GM12878 (cell line): Measurements from ENCODE around the gene AKAP8. TPM values are rescaled to one million over a fixed set of nuclear protein-coding genes. Genes with fewer than 3 reads are reported as not detected.

Experiments
- ATAC-seq: fragments of 200-7000 bp; cut with Tn5 transposase; 3 replicates; pipeline ENCODE4 v1.9.1; 2020; ENCODE audit warnings: mild to moderate bottlenecking, moderate library complexity
- BruUV-seq: library from RNA; stranded (reverse); fragments of 400-500 nt; replicated peaks from 2 replicates; lab custom pipeline; 2021; lab: Mats Ljungman, UMichigan
- CTCF ChIA-PET: fragments of 300-600 bp; sonication (Branson Sonifier 250); formaldehyde crosslinking; extraction: SDS; loops from one replicate; lab custom pipeline; 2021; ENCODE audit warnings: inconsistent platforms; lab: Yijun Ruan, JAX
- POLR2A ChIA-PET: fragments of 350-600 bp; formaldehyde crosslinking; extraction: SDS; loops from one replicate; lab custom pipeline; 2021; ENCODE audit warnings: inconsistent platforms; lab: Charles Lee
- RAD21 ChIA-PET: fragments of 300-600 bp; sonication (Branson Sonifier 250); formaldehyde crosslinking; loops from one replicate; lab custom pipeline; 2023; ENCODE audit warnings: antibody characterized with exemption; ENCODE audit not compliant: unreplicated experiment; lab: Charles Lee
- SMC1A ChIA-PET: fragments of 300-600 bp; sonication (Branson Sonifier 250); formaldehyde crosslinking; loops from one replicate; lab custom pipeline; 2023; ENCODE audit not compliant: unreplicated experiment, uncharacterized antibody; lab: Charles Lee
- DNase-seq: peaks from one replicate; pipeline ENCODE4 v3.0.0-alpha.2; 2011; ENCODE audit warnings: low read depth, low spot score
- FAIRE-seq: peaks from 3 replicates; lab custom pipeline; 2011; peaks lifted over from hg19 to GRCh38; lab: Jason Lieb, UNC
- H2AFZ ChIP-seq: 2 replicates; pipeline ENCODE4 v1.6.0; 2011; ENCODE audit warnings: low read depth, low read length, control low read depth; ENCODE audit not compliant: control insufficient read depth
- H3K27ac ChIP-seq: 2 replicates; pipeline ENCODE4 v1.5.1; 2011; ENCODE audit warnings: control low read depth; ENCODE audit not compliant: control insufficient read depth, insufficient read depth
- H3K27me3 ChIP-seq, 2 experiments: replicated peaks in 1 of 2; 2 replicates each; pipeline versions ENCODE4 v1.6.0 to v1.6.1; 2011; ENCODE audit warnings: low read length in 1 of 2; ENCODE audit not compliant: control insufficient read depth in 2 of 2, insufficient read depth in 2 of 2
- H3K36me3 ChIP-seq, 2 experiments: 2 replicates each; pipeline ENCODE4 v1.5.1; 2011; ENCODE audit warnings: low read length in 1 of 2; ENCODE audit not compliant: control insufficient read depth in 2 of 2, insufficient read depth in 2 of 2
- H3K4me1 ChIP-seq: 2 replicates; pipeline ENCODE4 v1.6.1; 2011; ENCODE audit warnings: mild to moderate bottlenecking, low read length, moderate library complexity, mixed read lengths; ENCODE audit not compliant: control insufficient read depth, insufficient read depth
- H3K4me2 ChIP-seq: 2 replicates; pipeline ENCODE4 v1.6.0; 2011; ENCODE audit warnings: control low read depth; ENCODE audit not compliant: control insufficient read depth, insufficient read depth
- H3K4me3 ChIP-seq: fragments of 200-600 bp; sonication (generic); 2 replicates; pipeline ENCODE4 v1.5.1; 2016
- H3K79me2 ChIP-seq: 2 replicates; pipeline ENCODE4 v1.6.0; 2011; ENCODE audit warnings: low read length; ENCODE audit not compliant: control insufficient read depth, insufficient read depth
- H3K9ac ChIP-seq: 2 replicates; pipeline ENCODE4 v1.8.0; 2011; ENCODE audit warnings: low read length, control low read depth, mixed read lengths; ENCODE audit not compliant: control insufficient read depth, insufficient read depth
- H3K9me3 ChIP-seq: replicated peaks from 3 replicates; pipeline ENCODE4 v1.5.1; 2011; ENCODE audit warnings: mild to moderate bottlenecking, low read length; ENCODE audit not compliant: control insufficient read depth, insufficient read depth
- H4K20me1 ChIP-seq: 2 replicates; pipeline ENCODE4 v1.6.0; 2011; ENCODE audit not compliant: control insufficient read depth, insufficient read depth
- BRCA1 ChIP-seq: IDR thresholded peaks from 2 replicates; pipeline ENCODE4 v1.6.1; 2011; ENCODE audit warnings: low read depth, low read length, improper control_type of control experiment
- CEBPB ChIP-seq, 2 experiments: fragments of 150-350 bp in 1 of 2; IDR thresholded peaks; 2 replicates each; pipeline ENCODE4 v1.6.1; 2012 to 2014; ENCODE audit warnings: low read depth in 2 of 2, low read length in 2 of 2, borderline replicate concordance in 1 of 2, inconsistent platforms in 1 of 2
- ETV6 ChIP-seq, 2 experiments: fragments of 450-650 bp in 1 of 2; IDR thresholded peaks in 1 of 2; conservative IDR thresholded peaks in 1 of 2; 2 replicates each; pipeline ENCODE4 v1.6.1; 2014; ENCODE audit warnings: antibody characterized with exemption in 1 of 2, borderline replicate concordance in 1 of 2, low read depth in 1 of 2, mild to moderate bottlenecking in 1 of 2, moderate library complexity in 1 of 2
- HDAC2 ChIP-seq: fragments of 200-600 bp; sonication (generic); IDR thresholded peaks from 2 replicates; pipeline ENCODE4 v1.6.1; 2017
- KLF5 ChIP-seq: fragments of 450-650 bp; IDR thresholded peaks from 2 replicates; pipeline ENCODE4 v1.6.1; 2014; ENCODE audit warnings: mild to moderate bottlenecking; ENCODE audit not compliant: partially characterized antibody
- MTA3 ChIP-seq: IDR thresholded peaks from 2 replicates; pipeline ENCODE4 v1.6.1; 2012; ENCODE audit warnings: low read length, inconsistent platforms, borderline replicate concordance
- NFIC ChIP-seq: IDR thresholded peaks from 2 replicates; pipeline ENCODE4 v1.6.1; 2012; ENCODE audit warnings: low read depth, mild to moderate bottlenecking, inconsistent platforms, low read length, moderate library complexity
- NFXL1 ChIP-seq: fragments of 450-650 bp; IDR thresholded peaks from 2 replicates; pipeline ENCODE4 v1.6.1; 2017; ENCODE audit warnings: antibody characterized with exemption, mild to moderate bottlenecking, borderline replicate concordance
- PBX3 ChIP-seq: IDR thresholded peaks from 2 replicates; pipeline ENCODE4 v1.6.1; 2011; ENCODE audit warnings: mild to moderate bottlenecking, low read depth, low read length, moderate library complexity; ENCODE audit not compliant: insufficient replicate concordance
- RAD21 ChIP-seq: IDR thresholded peaks from 2 replicates; pipeline ENCODE4 v1.6.1; 2011; ENCODE audit warnings: mild to moderate bottlenecking, low read depth, low read length, moderate library complexity; ENCODE audit not compliant: insufficient read depth
- RCOR1 ChIP-seq: conservative IDR thresholded peaks from 2 replicates; pipeline ENCODE4 v1.6.1; 2012; ENCODE audit warnings: low read depth, low read length, improper control_type of control experiment
- RUNX3 ChIP-seq: IDR thresholded peaks from 2 replicates; pipeline ENCODE4 v1.6.1; 2012; ENCODE audit warnings: low read length, inconsistent platforms
- SKIL ChIP-seq: fragments of 450-650 bp; IDR thresholded peaks from 2 replicates; pipeline ENCODE4 v1.6.1; 2017; ENCODE audit warnings: mild to moderate bottlenecking, low read depth, inconsistent platforms; ENCODE audit not compliant: poor library complexity, severe bottlenecking
- SP1 ChIP-seq: IDR thresholded peaks from one replicate; pipeline ENCODE4 v1.6.1; 2011; ENCODE audit warnings: low read depth, low read length
- SREBF1 ChIP-seq: IDR thresholded peaks from 2 replicates; pipeline ENCODE4 v1.6.1; 2012; ENCODE audit warnings: mild to moderate bottlenecking, low read length
- STAT1 ChIP-seq: fragments of 450-650 bp; conservative IDR thresholded peaks from 2 replicates; pipeline ENCODE4 v1.6.1; 2014; ENCODE audit warnings: antibody characterized with exemption, mild to moderate bottlenecking
- TARDBP ChIP-seq: IDR thresholded peaks from 2 replicates; pipeline ENCODE4 v1.6.1; 2016; ENCODE audit warnings: borderline replicate concordance
- YBX1 ChIP-seq: fragments of 450-650 bp; IDR thresholded peaks from 2 replicates; pipeline ENCODE4 v1.6.1; 2016; ENCODE audit warnings: antibody characterized with exemption
- ZBED1 ChIP-seq: IDR thresholded peaks from 2 replicates; pipeline ENCODE4 v1.6.1; 2016; ENCODE audit warnings: borderline replicate concordance
- ZNF217 ChIP-seq: fragments of 450-650 bp; IDR thresholded peaks from 2 replicates; pipeline ENCODE4 v1.6.1; 2017; ENCODE audit warnings: antibody characterized with exemption, mild to moderate bottlenecking
- WGBS: methylation state at CpG from one replicate; pipeline ENCODE4 v1.1.6; 2016; ENCODE audit warnings: low lambda C conversion rate; ENCODE audit not compliant: insufficient replicate concordance, insufficient coverage; ENCODE audit errors: missing lambda C conversion rate; 5-methylcytosine and 5-hydroxymethylcytosine counted together
- in situ Hi-C: fragments of 300-500 bp; cut with MboI; formaldehyde crosslinking; loops from 9 replicates; pipeline ENCODE4 v1.14.3; 2018; ENCODE audit warnings: mixed read lengths
- intact Hi-C: fragments of 100-400 bp; cut with micrococcal nuclease; formaldehyde crosslinking; loops from one replicate; pipeline ENCODE4 v1.14.2; 2022; ENCODE audit not compliant: unreplicated experiment
- polyA plus RNA-seq, 11 experiments: library from polyadenylated mRNA; depleted of rRNA in 4 of 11; unstranded in 6 of 11; stranded (reverse) in 5 of 11; fragments of >200 nt; fragmentation: Nextera tagmentation in 4 of 11; fragmentation: Illumina TruSeq in 1 of 11; extraction: Ambion mirVana in 4 of 11; extraction: Trizol in 1 of 11; gene quantifications; 1 replicate in 1 of 11; 2 replicates in 10 of 11; pipeline versions ENCODE4 v1.2.1 to v1.2.3, GENCODE V29; 2011 to 2016; ENCODE audit warnings: inconsistent platforms in 2 of 11, missing spikeins in 2 of 11, low read depth in 1 of 11
- total RNA-seq, 4 experiments: library from RNA; depleted of rRNA in 3 of 4; stranded (reverse); fragments of >200 nt in 3 of 4; fragmentation: Illumina TruSeq in 1 of 4; extraction: Trizol in 1 of 4; gene quantifications; 2 replicates each; pipeline versions ENCODE4 v1.2.1 to v1.2.3, GENCODE V29; 2013 to 2021

AKAP8 gene
- total and polyA plus RNA-seq, 10 of the 15 experiments (the other 5 are each of a cell fraction or from before 2014, with no cell fraction given): 5.3 to 57.7 (median 20.6) TPM

GRCh38 chr19:15373644-15374043 is 5.9 kb downstream of the AKAP8 start:
- SMC1A ChIA-PET: no interaction called here
- Histone ChIP-seq H3K4me3 (no peak overlapping the region), H3K36me3 (peaks cover 9 to 44% of the 10 kb centered on the region in 2 experiments; a peak in 3 of 4 replicates), H3K27me3 (no peaks in the 10 kb centered on the region), H3K27ac (no peak overlapping the region), H3K4me1 (0 out of 2 replicates have a peak, but pooled peaks cover 2% of the 10 kb centered on the region), H4K20me1 (0 out of 2 replicates have a peak, but pooled peaks cover 5% of the 10 kb centered on the region), H2AFZ (no peak overlapping the region), H3K79me2 (peaks cover 50% of the 10 kb centered on the region), H3K4me2 (no peak overlapping the region), H3K9me3 (no peaks in the 10 kb centered on the region), H3K9ac (no peak overlapping the region)
- DNase-seq: no peak
- ATAC-seq: no peak
- CTCF ChIA-PET: no interaction called here
- in situ Hi-C loops: no loop called here
- RAD21 ChIA-PET: no interaction called here
- TF ChIP-seq TARDBP (no peak), ZBED1 (no peak), SP1 (no peak), ETV6 (conservative IDR thresholded peaks at IDR 0.05 in 1 of 2, IDR thresholded peaks at IDR 0.05 in 1 of 2; ENCODE audit: borderline replicate concordance in 1 of 2, low read depth in 1 of 2) (no peak), RUNX3 (no peak), RCOR1 (no peak), HDAC2 (no peak), CEBPB (IDR thresholded peaks at IDR 0.05; ENCODE audit: borderline replicate concordance in 1 of 2, low read depth in 2 of 2, low read length in 2 of 2) (no peak), YBX1 (no peak), RAD21 (no peak), SREBF1 (no peak), KLF5 (no peak), STAT1 (no peak), BRCA1 (no peak), SKIL (no peak), ZNF217 (no peak), PBX3 (no peak), MTA3 (no peak), NFXL1 (no peak), NFIC (no peak)
- BruUV-seq: no TSS peak
- WGBS: 88% methylated on average over 20 of the region's 22 CpGs
- intact Hi-C loops: no loop called here
- POLR2A ChIA-PET: no interaction called here
- FAIRE-seq: no peak
